Smooth muscle cell (in vitro differentiated cells): ENCODE data around the gene ITGA2B. TPM values are rescaled to one million over a fixed set of nuclear protein-coding genes. Genes with fewer than 3 reads are reported as not detected.
A peak's percentile ranks its signal among the peaks of the same experiment; 100 is the strongest.

Experiments
- DNase-seq: peaks from one replicate; lab custom pipeline; 2025; ENCODE audit not compliant: unreplicated experiment; lab: John Stamatoyannopoulos, UW
- H2AFZ ChIP-seq: fragments of 200-600 bp; sonication (generic); 2 replicates; pipeline ENCODE4 v1.6.0; 2016; ENCODE audit warnings: antibody characterized with exemption, low read depth, mild to moderate bottlenecking
- H3F3A ChIP-seq: fragments of 200-600 bp; sonication (generic); 2 replicates; pipeline ENCODE4 v1.6.0; 2017; ENCODE audit warnings: antibody characterized with exemption, low read depth
- H3K27ac ChIP-seq: fragments of 200-600 bp; sonication (generic); 2 replicates; pipeline ENCODE4 v1.5.1; 2016; ENCODE audit warnings: low read depth, mild to moderate bottlenecking
- H3K27me3 ChIP-seq: fragments of 200-600 bp; sonication (generic); 2 replicates; pipeline ENCODE4 v1.6.1; 2016; ENCODE audit warnings: low read depth, mild to moderate bottlenecking
- H3K36me3 ChIP-seq: fragments of 200-600 bp; sonication (generic); 2 replicates; pipeline ENCODE4 v1.5.1; 2016; ENCODE audit warnings: low read depth
- H3K4me1 ChIP-seq: fragments of 200-600 bp; sonication (generic); 2 replicates; pipeline ENCODE4 v1.5.1; 2016; ENCODE audit warnings: low read depth
- H3K4me2 ChIP-seq: fragments of 200-600 bp; sonication (generic); 2 replicates; pipeline ENCODE4 v1.6.0; 2016; ENCODE audit warnings: mild to moderate bottlenecking
- H3K4me3 ChIP-seq: fragments of 200-600 bp; sonication (generic); 2 replicates; pipeline ENCODE4 v1.5.1; 2016; ENCODE audit warnings: mild to moderate bottlenecking
- H3K79me2 ChIP-seq: fragments of 200-600 bp; sonication (generic); 2 replicates; pipeline ENCODE4 v1.6.0; 2016; ENCODE audit warnings: low read depth, mild to moderate bottlenecking
- H3K9ac ChIP-seq: fragments of 200-600 bp; sonication (generic); 2 replicates; pipeline ENCODE4 v1.6.0; 2016; ENCODE audit warnings: low read depth
- H3K9me3 ChIP-seq: fragments of 200-600 bp; sonication (generic); replicated peaks from 2 replicates; pipeline ENCODE4 v1.5.1; 2016; ENCODE audit warnings: low read depth
- H4K20me1 ChIP-seq: fragments of 200-600 bp; sonication (generic); 2 replicates; pipeline ENCODE4 v1.6.0; 2016; ENCODE audit warnings: low read depth
- CTCF ChIP-seq: fragments of 200-600 bp; sonication (generic); IDR thresholded peaks from 2 replicates; pipeline ENCODE4 v1.5.1; 2017; ENCODE audit warnings: borderline replicate concordance, mild to moderate bottlenecking, antibody characterized with exemption; ENCODE audit not compliant: insufficient read depth, poor library complexity, severe bottlenecking
- WGBS: methylation state at CpG from one replicate; pipeline ENCODE4 v1.1.7; 2016; ENCODE audit warnings: low lambda C conversion rate; 5-methylcytosine and 5-hydroxymethylcytosine counted together
- polyA plus RNA-seq: library from polyadenylated mRNA; unstranded; fragments of >200 nt; fragmentation: Nextera tagmentation; extraction: Ambion mirVana; gene quantifications from 2 replicates; pipeline ENCODE4 v1.2.1, GENCODE V29; 2016
- total RNA-seq: library from RNA; depleted of rRNA; stranded (reverse); fragments of >200 nt; gene quantifications from 2 replicates; pipeline ENCODE4 v1.2.3, GENCODE V29; 2014

Gene ITGA2B
- total and polyA plus RNA-seq, 2 experiments from 2014 or later = 2.1 to 4.0 TPM

GRCh38 chr17:44327715-44328449 lies 61.6 kb downstream of the ITGA2B start:
- Histone ChIP-seq H3K79me2 (peaks cover 14% of the 10 kb centered on the region), H3K4me3 (no peak overlapping the region), H3K27me3 (no peaks in the 10 kb centered on the region), H3K4me2 (no peak overlapping the region), H3K9me3 (no peaks in the 10 kb centered on the region), H3K36me3 (no peaks in the 10 kb centered on the region), H3K27ac (no peak overlapping the region), H4K20me1 (peaks cover 6% of the 10 kb centered on the region), H3K4me1 (peaks cover 12% of the 10 kb centered on the region), H2AFZ (no peak overlapping the region), H3F3A (peaks cover 3% of the 10 kb centered on the region), H3K9ac (no peak overlapping the region)
- TF ChIP-seq CTCF = no peak
- 90% methylated on average over 7 of the region's 7 CpGs for WGBS
- no peak for DNase-seq

- Histone ChIP-seq H3K9ac (no peak overlapping the region), H2AFZ (no peak overlapping the region), H3K9me3 (no peaks in the 10 kb centered on the region), H3K36me3 (no peaks in the 10 kb centered on the region), H3K27ac (no peak overlapping the region), H4K20me1 (peaks cover 6% of the 10 kb centered on the region), H3K4me1 (peaks cover 12% of the 10 kb centered on the region), H3K4me2 (peak overlapping the region; percentile 50), H3K27me3 (no peaks in the 10 kb centered on the region), H3K4me3 (no peak overlapping the region), H3K79me2 (peaks cover 16% of the 10 kb centered on the region), H3F3A (peaks cover 3% of the 10 kb centered on the region)
- DNase-seq = peak; percentile 76
- TF ChIP-seq CTCF = no peak
- 39% methylated on average over 27 of the region's 31 CpGs for WGBS
Measured at GRCh38 chr17:44326861-44327444, 62.5 kb downstream of the ITGA2B start.

GRCh38 chr17:44324571-44325275 lies 64.7 kb downstream of the ITGA2B start, which contains the start of gene SLC25A39:
TSS of gene SLC25A39 (minus strand) at chr17:44324823. CDS start at chr17:44323562, 1,261 bp downstream.
- Histone ChIP-seq H3K27me3 (no peaks in the 10 kb centered on the region), H3F3A (peaks cover 3% of the 10 kb centered on the region), H3K9ac (peak within 1 kb of the TSS; percentile 81), H4K20me1 (peaks cover 6% of the 10 kb centered on the region), H3K27ac (peak within 1 kb of the TSS; percentile 84), H3K4me1 (peaks cover 12% of the 10 kb centered on the region), H3K36me3 (no peaks in the 10 kb centered on the region), H2AFZ (peak within 1 kb of the TSS; percentile 74), H3K79me2 (peaks cover 16% of the 10 kb centered on the region), H3K4me2 (peak within 1 kb of the TSS; percentile 98), H3K9me3 (no peaks in the 10 kb centered on the region), H3K4me3 (peak within 1 kb of the TSS; percentile 82)
- no peak for TF ChIP-seq CTCF
- peak; percentile 85 for DNase-seq
- 1% methylated on average over 33 of the region's 85 CpGs for WGBS
